Astrocyte of the spinal cord (primary cell): ENCODE measurements around the gene NF1.

Experiments used
- DNase-seq: peaks from one replicate; pipeline ENCODE4 v3.0.0; 2011; ENCODE audit warnings: low read depth, low spot score
- H3K4me3 ChIP-seq: 2 replicates; pipeline ENCODE4 v1.5.1; 2011; ENCODE audit warnings: low read depth, mild to moderate bottlenecking, low read length, moderate library complexity
- CTCF ChIP-seq: IDR thresholded peaks from 2 replicates; pipeline ENCODE4 v1.5.1; 2012; ENCODE audit warnings: low read depth, mild to moderate bottlenecking, low read length, inconsistent platforms
- in situ Hi-C: cut with HindIII; loops from 2 replicates; pipeline ENCODE4 v1.10.0; 2017; ENCODE audit warnings: low sequenced_read_pairs

Gene NF1

DNA sequence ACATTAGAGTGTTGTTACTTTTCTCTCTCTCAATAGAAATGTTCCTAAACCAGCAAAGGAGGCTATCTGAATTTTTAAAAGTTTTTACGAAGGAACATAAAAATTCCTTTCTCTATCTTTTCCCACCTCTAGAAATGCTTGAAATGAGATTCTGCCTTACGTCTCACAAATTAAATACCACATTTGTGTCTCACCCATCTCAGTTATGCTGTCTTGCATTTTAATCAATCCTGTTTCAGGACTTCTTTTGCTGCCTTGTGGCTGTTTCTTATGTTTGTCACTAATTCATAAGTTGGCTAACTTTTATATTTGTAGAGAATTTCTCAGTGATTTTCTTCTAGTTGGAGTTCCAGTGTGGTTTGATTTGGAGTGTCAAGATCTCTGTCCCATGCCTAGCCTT lies 198.8 kb downstream of the NF1 start:
- no peak for DNase-seq
- no peak overlapping the region for H3K4me3 ChIP-seq
- in situ Hi-C loops = no loop called here
- no peak for TF ChIP-seq CTCF

DNA sequence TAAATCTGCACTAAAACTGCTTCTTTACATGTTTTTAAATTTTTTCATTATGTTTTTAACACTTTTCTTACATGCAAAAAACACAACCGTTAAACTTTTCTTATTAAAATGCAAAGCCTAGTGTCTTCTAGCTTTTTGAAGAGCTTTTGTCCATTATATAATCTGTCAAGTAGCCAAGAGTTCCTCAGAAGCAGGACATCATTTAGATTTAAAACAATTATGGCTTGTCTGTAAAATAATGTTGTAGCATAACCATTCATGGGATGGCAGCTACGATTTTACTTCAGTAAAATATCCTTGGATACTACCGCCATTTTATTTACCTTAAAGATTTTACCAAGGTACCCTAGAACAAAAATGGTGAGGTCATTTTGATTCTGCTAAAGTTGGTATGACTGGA lies 199.5 kb downstream of the NF1 start:
- DNase-seq = no peak
- no peak for TF ChIP-seq CTCF
- in situ Hi-C loops = no loop called here
- no peak overlapping the region for H3K4me3 ChIP-seq

- in situ Hi-C loops = no loop called here
- H3K4me3 ChIP-seq = no peak overlapping the region
- no peak for TF ChIP-seq CTCF
- no peak for DNase-seq
Observed at GRCh38 chr17:31294820-31295488, 200.2 kb downstream of the NF1 start.

- no peak for TF ChIP-seq CTCF
- DNase-seq = no peak
- in situ Hi-C loops = no loop called here
- no peak overlapping the region for H3K4me3 ChIP-seq
Observed at GRCh38 chr17:31295489-31295871, 200.7 kb downstream of the NF1 start.

- no peak for DNase-seq
- in situ Hi-C loops = no loop called here
- no peak for TF ChIP-seq CTCF
- no peak overlapping the region for H3K4me3 ChIP-seq
Observed at GRCh38 chr17:31296142-31296541, 201.4 kb downstream of the NF1 start.

- in situ Hi-C loops = no loop called here
- no peak for TF ChIP-seq CTCF
- DNase-seq = no peak
- no peak within 1 kb of the TSS for H3K4me3 ChIP-seq
Observed at GRCh38 chr17:31297090-31297489, 202.3 kb downstream of the NF1 start, which contains the start of gene OMG. Gene OMG, minus strand, starts transcription at chr17:31297239. Its CDS starts 908 bp downstream, at chr17:31296331.
